ENCODE data around the gene PEAR1.
A peak's percentile ranks its signal among the peaks of the same experiment; 100 is the strongest.

PEAR1 gene

GRCh38 chr1:156886583-156887281 lies 6.8 kb upstream of the PEAR1 start:
- Histone ChIP-seq H3K4me1 (ENCODE audit: control insufficient read depth in 1 of 2, insufficient read depth in 1 of 2, low read depth in 1 of 2, low read length in 1 of 2) (peaks cover 1 to 3% of the 10 kb centered on the region in 2 experiments), H3K36me3 (no peaks in the 10 kb centered on the region), H3K27me3 (peaks cover 81% of the 10 kb centered on the region), H3K9me3 (no peaks in the 10 kb centered on the region), H3K4me3 (ENCODE audit: low read depth in 1 of 2, low read length in 1 of 2) (no peak overlapping the region), H3K27ac (no peak overlapping the region)
- no peak for TF ChIP-seq CTCF (IDR thresholded peaks at IDR 0.05)

GRCh38 chr1:156887317-156887716 lies 6.2 kb upstream of the PEAR1 start:
- Histone ChIP-seq H3K4me3 (ENCODE audit: low read depth in 1 of 2, low read length in 1 of 2) (no peak overlapping the region), H3K36me3 (no peaks in the 10 kb centered on the region), H3K9me3 (no peaks in the 10 kb centered on the region), H3K4me1 (ENCODE audit: control insufficient read depth in 1 of 2, insufficient read depth in 1 of 2, low read depth in 1 of 2, low read length in 1 of 2) (peaks cover 7 to 8% of the 10 kb centered on the region in 2 experiments), H3K27ac (no peak overlapping the region), H3K27me3 (peaks cover 81% of the 10 kb centered on the region)
- TF ChIP-seq CTCF (IDR thresholded peaks at IDR 0.05), result no peak

DNA sequence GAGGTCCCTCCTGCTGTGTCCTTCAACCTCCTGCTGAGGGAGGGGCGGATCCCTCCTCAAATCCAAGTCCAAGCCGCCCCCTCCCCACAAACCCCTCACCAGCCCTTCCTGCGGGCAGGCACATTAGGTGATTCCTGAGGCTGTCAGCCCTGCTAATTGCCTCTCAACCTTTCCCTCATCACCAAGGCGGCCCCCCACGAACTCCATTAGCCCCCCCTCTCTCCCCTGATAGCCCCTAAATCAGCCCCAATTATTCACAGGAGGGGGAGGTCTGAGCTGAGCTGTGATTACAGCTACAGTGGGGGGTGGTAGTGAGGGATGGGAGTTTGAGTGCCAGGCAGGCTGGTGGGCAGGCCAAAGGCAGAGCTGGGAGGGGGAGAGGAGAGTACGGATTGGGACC lies 5.8 kb upstream of the PEAR1 start:
- Histone ChIP-seq H3K9me3 (no peaks in the 10 kb centered on the region), H3K27me3 (peaks cover 82% of the 10 kb centered on the region), H3K4me3 (ENCODE audit: low read depth in 1 of 2, low read length in 1 of 2) (no peak overlapping the region), H3K27ac (no peak overlapping the region), H3K36me3 (no peaks in the 10 kb centered on the region), H3K4me1 (ENCODE audit: control insufficient read depth in 1 of 2, insufficient read depth in 1 of 2, low read depth in 1 of 2, low read length in 1 of 2) (peaks cover 10% of the 10 kb centered on the region in 2 experiments)
- TF ChIP-seq CTCF (IDR thresholded peaks at IDR 0.05), result no peak

DNA sequence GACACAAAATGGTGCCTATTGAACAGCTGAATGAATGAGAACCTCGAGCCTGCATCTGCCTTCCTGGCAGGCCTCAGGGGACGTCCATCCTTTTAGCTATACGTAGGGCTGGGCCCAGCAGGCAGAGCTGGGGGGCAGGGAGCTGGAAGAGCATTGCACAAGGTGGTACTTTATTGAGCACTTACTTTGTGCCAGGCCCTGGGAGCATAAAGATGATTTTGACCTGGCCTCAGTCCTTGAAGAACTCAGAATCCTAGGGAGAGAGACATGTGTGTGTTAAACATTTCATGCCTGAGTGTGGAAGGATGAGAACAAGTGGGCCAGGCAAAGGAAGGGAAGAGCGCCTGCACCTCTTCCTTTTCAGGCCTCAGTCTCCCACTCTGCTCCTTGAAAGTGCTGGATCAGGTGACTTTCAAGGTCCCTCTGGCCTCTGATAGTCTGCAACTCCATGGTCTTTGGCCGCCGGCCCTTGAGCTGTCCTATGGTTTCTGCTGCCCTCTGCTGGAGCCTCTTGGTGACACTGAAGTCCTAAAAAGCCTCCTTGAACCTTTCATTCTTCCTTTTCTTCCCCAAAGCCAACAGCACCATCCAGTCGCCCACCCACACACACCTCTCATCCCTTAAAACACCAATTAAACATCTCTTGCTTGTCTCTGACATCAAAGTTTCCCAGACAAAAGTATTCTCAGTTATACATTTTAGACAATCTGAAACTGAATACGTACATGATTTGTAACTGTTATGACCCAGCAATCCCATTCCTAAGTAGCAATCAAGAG lies 3.5 kb upstream of the PEAR1 start:
- no peak for TF ChIP-seq CTCF (IDR thresholded peaks at IDR 0.05)
- Histone ChIP-seq H3K36me3 (no peaks in the 10 kb centered on the region), H3K27ac (no peak overlapping the region), H3K4me1 (ENCODE audit: control insufficient read depth in 1 of 2, insufficient read depth in 1 of 2, low read depth in 1 of 2, low read length in 1 of 2) (peaks cover 14 to 20% of the 10 kb centered on the region in 2 experiments), H3K27me3 (peaks cover 95% of the 10 kb centered on the region), H3K4me3 (ENCODE audit: low read depth in 1 of 2, low read length in 1 of 2) (no peak overlapping the region), H3K9me3 (no peaks in the 10 kb centered on the region)

- H3K4me1 ChIP-seq (ENCODE audit: control insufficient read depth in 1 of 2, insufficient read depth in 1 of 2, low read depth in 1 of 2, low read length in 1 of 2), result peaks cover 14 to 20% of the 10 kb centered on the region in 2 experiments
- H3K27me3 ChIP-seq, result peaks cover 93% of the 10 kb centered on the region
- H3K4me3 ChIP-seq (ENCODE audit: low read depth in 1 of 2, low read length in 1 of 2), result peak overlapping the region; percentile 40
- H3K9me3 ChIP-seq, result no peaks in the 10 kb centered on the region
- no peaks in the 10 kb centered on the region for H3K36me3 ChIP-seq
- H3K27ac ChIP-seq, result no peak overlapping the region
- TF ChIP-seq CTCF (IDR thresholded peaks at IDR 0.05), result peak; percentile 11
These were observed 1.1 kb upstream of the PEAR1 start for GRCh38 chr1:156892190-156893047.
